GM21576 (cell line): ENCODE results near the gene TMEM119.

Experiments
- ATAC-seq: cut with Tn5 transposase; IDR thresholded peaks from one replicate; pipeline ENCODE4 v1.9.1; 2021; ENCODE audit warnings: mild to moderate bottlenecking, moderate library complexity; ENCODE audit not compliant: unreplicated experiment

TMEM119 gene

GRCh38 chr12:108551535-108551934 is 46.3 kb downstream of the TMEM119 start:
- no peak for ATAC-seq

- ATAC-seq: no peak
Measured at GRCh38 chr12:108548954-108549521, 48.8 kb downstream of the TMEM119 start.

GRCh38 chr12:108547686-108548085 is 50.2 kb downstream of the TMEM119 start:
- no peak for ATAC-seq

GRCh38 chr12:108543652-108544051 is 54.2 kb downstream of the TMEM119 start:
- ATAC-seq: no peak

GRCh38 chr12:108542320-108542719 is 55.6 kb downstream of the TMEM119 start:
- ATAC-seq: no peak
